ENCODE data around the gene PARVB. TPM values are rescaled to one million over a fixed set of nuclear protein-coding genes. Genes with fewer than 3 reads are reported as not detected.

The PARVB gene
- total RNA-seq, 1 donor from 2014 or later = 53.2 TPM

DNA sequence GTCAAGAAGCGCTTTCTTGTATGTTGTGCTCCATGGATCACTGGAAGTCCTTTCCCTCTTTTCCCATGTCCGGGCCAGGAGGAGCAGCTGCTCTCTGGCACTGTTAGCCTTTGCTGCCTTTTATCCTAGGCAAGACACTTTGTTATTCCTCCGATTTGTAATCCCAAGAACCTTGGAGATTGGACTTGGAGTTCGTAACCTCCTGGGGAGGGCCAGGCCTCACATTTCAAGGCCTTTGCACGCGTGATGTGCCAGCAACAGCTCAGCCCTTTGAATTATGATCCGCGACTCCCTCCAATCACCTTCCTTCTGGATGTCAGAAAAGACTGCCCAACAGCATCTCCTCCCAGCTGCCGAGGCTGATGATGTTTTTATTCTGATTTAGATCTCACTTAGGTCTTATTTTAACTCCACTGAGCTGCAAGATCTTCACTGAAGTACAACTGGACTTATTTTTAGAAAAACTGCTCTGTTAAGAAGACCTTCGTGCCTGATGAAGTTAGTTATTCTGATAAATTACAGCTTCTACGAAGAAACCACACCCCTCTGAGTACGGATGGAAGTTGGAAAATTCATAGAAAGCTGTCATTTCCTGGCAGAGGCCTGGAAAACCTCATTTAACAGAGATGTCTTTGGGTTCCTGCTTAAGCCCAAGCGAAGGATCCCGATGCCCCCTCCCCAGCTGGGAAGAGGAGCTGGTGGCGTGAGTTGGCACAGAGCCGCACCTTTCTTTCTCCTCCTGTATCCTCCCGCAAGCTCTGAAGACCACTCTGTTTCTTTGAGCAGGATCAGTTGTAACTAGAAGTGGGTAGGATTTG, 62.4 kb downstream of the PARVB start:
- DNase-seq (ENCODE audit: low read depth) = peak; percentile 46

DNA sequence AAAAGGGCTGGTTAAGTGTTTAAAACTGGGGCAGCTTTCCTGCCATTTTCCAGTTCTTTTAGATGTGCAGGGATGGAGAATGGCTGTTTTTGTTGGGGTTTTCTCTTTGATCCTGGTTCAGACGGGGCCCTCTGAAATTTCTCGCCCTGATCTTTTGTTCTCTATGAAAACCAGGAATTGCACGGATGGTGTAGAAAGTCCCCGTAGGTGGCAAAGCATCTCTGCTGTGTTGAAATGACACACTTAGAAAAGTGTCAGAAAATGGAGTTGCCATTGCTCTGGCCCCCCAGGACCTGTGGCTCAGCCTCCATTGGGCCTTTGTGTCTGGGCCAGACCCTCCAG, 63.0 kb downstream of the PARVB start:
- DNase-seq (ENCODE audit: low read depth) = no peak

DNA sequence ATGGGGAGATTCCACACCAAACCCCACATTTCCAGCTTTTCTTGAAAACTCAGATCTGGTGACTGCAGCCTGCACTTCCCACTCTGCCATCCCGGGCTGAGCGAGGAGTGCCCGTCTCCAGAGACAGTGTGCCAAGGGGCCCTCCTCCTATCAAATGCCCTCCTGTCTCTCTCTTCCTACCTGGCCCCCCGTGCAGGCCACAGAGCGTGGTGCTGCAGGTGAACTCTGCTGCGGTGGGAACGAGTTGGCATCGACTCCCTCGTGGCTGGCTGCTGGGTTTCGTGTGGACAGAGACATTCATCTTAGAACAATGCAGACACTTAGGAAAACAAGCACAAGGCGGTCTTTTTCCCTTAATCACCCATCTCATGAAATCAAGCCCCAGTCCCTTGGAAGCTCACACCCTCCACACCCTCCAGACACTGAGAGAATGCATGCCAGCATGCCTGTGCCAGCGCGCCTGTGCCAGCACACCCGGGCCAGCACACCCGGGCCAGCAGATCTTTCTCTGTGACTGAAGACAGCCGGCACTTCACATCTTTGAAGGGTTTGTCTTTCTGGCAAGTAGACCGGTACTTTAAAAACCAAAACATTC, 65.0 kb downstream of the PARVB start:
- peak; percentile 73 for DNase-seq (ENCODE audit: low read depth)

DNA sequence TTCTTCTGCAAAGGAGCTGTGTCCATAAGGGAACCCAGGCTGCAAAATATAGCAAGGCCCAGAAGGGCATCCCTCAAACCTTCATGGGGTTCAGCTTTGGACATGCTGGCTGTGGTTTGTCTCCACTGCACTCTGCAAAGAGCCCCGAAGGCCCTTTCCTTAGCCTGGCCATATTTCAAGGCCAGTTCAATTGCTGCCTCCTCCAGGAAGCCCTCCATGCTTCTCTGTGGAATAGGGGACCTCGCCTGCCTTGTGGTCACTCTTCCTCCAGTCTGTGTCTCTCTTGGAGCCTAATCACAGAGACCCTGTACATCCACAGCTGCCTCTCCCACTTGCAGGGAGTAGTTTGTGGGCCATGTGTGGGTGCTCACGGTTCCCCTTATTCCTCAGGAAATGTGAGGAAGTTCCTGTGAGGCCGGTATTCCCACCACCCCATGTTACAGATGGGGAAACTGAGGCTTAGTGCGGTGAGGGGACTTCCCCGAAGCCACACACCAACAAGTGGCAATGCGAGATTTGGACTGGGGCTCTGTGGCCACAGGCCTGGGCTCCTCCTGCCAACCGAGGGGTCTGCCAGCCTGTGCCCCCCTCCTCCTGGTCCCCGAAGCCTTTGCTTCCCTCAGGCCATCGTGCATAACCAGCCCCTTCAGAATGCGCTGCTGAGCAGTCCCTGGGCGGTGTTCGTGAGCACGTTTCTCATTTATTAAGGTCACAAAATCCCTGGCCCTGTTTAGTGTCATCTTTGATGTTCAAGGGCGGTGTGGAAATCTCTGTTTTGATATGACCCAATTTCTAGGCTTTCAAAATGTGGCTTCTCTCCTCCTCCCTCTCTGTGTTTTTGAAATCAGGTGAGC, 65.8 kb downstream of the PARVB start:
- DNase-seq (ENCODE audit: low read depth) = no peak

DNA sequence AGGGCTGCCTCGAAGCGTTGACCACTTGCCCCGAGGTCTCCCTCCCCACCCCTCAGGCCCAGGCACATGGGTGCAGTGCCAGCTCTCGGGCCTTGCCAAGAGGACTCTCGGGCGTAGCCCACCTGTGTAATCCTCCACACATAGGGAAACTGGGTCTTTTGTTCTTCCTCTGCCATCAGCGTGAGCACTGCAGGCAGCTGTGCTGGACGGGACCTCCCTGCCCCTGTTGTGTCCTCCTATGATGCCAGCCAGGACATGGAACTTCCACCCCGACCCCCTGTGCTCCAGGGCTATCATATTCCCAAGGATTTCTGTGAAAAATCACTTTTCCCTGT, 66.4 kb downstream of the PARVB start:
- DNase-seq (ENCODE audit: low read depth) = no peak

DNA sequence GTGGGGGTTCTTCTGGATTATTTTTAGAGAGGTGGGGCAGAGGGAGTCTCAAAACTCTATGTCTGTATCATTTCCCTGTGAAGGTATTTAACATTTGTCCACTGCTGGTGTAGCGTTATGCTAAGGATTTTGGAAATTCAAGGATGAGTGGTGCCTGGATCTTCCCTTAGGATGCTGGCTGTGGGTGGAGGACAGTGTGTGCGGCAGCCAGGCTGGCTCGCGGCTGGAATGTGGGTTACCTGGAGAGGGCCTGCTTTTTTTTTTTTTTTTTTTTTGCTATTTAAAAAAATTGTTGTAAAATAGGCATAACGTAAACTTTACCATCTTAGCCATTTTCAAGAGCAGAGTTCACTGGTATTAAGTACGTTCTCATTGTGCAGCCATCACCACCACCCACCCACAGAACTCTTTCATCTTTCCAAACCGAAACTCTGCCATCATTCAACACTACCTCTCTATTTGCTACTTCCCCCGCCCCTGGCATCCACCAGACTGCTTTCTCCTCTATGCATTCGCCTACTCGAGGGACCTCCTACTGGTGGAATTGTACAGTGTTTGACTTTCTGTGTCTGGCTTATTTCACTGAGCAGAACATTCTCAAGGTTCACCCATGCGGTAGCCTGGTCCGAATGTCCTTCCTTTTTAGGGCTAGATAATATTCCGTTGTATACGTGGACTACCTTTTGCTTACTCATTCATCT, 67.1 kb downstream of the PARVB start:
- no peak for DNase-seq (ENCODE audit: low read depth)

DNA sequence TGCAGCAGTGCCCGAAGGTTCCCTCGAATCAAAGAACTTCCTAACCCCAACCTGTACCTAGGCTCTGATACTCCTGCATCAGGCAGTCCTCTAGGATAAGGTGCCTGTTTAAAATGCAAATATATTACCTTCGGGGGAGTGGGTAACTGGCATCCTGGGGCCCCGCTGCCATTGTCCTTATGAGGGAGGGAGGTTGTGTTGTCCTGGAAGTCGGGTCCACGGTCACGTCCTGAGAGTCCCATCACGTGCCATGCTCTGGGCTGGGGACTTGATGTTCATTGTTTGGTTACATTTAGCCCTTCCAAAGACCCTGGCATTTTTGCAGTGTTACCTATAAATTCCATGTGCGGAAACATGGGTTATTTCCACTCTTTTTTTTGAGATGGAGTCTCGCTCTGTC, 67.6 kb downstream of the PARVB start:
- no peak for DNase-seq (ENCODE audit: low read depth)

DNA sequence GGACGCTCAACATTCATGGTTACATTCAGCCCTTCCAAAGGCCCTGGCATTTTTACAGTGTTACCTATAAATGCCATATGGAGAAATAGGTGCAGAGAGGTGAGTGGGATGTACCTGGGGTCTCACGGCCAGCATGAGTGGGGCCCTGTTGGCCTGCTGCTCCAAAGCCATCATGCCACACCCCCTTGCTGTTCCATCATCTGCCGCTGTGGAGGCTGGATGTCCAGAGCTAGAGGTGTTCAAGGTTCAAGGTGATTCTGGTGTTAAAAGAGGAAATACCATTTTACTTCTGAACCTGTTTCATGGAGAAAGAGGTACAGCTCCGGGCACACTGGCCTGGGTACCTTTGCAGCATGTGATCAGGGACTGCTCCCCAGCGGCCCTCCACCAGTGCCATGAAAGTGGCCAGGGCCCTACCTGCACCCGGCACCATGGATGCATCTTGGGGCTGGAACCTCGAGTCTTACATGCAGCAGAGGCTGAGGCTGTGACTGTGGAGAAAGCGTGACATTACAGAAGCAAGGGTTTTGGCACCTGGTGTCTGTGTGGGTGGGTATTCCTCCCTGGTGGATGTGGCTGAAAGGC, 68.6 kb downstream of the PARVB start:
- DNase-seq (ENCODE audit: low read depth) = no peak

DNA sequence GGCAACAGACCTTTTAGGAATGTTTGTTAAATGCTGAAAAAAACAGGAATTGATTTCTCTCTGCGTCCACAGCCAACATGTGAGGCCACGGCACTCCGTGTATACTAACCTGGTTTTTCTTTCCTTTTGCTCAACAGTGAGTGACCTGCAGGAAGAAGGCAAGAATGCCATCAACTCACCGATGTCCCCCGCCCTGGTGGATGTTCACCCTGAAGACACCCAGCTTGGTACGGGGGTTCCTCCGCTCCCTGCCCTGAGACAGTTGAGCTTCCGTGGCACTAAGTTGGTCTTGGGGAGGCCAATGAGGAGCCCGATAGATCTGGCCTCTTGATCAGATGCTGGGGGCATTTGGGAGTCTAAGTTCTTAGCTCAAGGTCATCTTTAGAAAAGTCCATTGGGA, 69.7 kb downstream of the PARVB start:
- no peak for DNase-seq (ENCODE audit: low read depth)

DNA sequence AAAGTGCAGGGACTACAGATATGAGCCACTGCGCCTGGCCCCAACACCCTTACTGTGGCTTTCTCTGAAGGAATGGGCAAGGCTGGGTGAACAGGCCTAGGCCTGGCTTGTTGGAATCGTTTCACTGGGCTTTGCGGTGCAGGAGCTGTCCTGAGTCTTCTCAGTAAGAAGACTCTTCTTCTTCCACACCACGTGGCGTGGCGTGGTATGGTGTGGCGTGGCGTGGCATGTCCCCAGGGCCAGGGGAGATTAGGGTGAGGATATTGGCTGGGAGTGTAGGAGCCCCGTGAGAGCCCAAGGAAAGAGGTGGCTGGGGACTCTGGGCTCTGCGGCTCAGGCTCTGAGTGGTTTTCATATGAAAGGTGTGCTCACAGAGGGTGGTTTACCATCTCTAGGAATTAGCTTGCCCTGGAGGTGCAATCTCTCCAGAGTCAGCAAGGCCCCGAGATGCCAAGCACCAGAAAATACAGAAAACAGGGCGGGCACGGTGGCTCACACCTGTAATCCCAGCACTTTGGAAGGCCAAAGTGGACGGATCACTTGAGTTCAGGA, 70.7 kb downstream of the PARVB start:
- no peak for DNase-seq (ENCODE audit: low read depth)

DNA sequence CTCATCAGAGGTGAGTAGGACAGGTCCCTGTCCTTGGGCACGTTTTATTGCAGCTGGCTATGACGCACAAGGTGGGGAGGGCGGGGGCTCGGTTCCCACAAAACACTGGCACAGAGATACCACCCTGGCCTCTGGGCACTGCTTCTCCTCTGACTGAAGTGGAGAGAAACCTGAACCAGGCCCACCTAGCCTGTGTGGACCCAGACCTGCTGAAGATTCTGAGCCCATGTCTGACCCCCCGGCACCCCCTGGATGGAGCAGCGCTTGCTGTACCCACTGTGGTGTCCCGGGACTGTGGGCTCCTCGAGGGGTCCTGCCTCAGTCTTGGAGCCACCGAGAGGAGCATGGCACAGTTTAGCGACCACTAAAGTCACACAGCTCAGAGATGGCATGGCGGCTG, 72.6 kb downstream of the PARVB start:
- DNase-seq (ENCODE audit: low read depth) = no peak

DNA sequence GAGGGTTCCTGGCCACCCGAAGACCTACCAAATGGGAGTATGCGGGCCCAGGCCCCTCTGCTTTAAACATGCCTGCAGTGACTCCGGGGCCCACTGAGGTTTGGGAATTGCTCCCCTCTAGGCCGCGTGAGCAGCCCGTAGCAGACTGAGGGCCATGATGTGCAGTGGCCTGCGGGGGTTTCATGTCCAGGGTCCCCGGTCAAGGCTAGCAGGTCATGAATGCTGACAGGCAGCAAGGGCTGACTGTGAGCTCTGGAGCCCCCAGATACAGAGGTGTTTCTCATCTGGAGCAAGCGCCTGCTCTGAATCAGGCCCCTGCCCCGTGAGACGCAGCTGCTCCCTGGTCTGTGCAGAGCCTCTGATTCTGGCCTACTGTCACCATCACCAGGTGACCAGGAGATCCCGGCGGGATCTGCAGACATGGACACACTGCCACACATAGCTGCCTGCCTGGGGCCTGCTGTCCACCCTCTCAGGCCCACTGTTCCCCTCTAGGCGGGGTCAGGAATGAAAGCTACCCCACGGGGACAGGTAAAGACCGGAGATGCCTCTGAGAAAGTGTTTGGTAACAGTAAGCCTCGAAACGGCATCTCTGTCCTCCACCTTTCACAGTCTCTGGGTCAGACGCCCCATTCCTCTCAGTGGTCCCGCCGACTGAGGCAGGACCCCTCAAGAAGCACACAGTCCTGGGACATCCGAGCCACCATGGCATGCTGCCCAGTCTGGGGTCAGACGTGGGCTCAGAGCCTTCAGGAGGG, 73.3 kb downstream of the PARVB start:
- no peak for DNase-seq (ENCODE audit: low read depth)

DNA sequence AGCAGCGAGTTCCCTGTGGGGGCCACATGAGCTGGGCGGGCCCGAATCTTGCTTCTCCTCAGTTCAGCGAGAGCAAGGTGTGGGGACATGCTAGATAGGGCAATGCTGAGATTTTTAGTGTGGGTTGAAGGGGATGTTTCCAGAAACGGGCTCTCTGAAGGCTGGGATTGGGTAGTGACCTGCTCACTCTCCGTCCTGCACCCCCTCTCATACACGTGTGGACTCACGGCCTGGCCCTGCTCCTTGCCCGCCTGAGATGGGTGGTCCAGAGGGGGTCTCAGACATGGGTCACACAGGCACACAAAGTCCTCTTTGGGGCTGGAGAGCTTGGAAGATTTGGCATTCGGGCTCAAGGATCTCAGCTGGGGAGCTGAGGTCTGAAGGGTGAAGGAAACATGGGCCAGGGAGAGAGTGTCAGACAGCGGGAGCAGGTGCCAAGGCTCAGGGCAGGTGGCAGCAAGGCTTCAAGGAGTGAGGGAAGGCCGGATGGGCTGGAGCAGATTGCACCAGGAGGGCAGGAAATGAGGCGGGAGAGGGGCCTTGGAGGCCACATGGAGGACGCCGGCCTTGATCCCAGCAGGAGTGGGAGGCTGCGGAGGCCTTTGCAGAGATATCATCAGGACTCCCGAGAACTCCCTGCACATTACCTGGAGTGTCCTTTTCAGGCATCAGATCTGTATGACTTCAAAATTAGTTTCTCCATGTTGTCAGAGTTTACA, 74.1 kb downstream of the PARVB start:
- no peak for DNase-seq (ENCODE audit: low read depth)

DNA sequence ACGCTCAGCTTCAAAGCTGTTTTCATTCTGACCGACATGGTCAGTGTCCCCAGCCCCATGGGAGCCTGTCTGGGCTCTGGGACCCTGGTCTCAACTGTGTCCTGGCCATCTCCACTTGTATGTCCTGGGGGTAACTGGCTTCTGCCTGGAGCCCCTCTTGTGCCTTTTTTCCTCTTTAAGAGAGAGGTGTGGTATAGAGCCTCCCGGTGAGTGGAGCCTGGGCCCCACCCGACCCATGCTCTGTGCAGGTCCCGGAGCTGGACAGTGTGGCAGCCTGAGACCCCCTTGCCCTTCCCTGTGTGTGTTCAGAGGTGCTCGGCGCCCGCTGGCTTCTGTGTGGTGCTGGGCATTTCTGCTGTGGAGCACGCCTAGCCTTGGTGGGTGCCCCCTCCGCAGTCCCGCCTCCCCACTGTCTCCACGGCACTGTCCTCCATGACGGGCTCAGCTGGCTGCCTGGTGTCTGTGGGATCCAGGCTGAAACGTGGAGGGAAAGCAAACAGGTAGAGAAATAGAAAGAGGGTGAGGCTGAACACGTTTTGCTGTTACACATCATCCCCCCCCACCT, 74.9 kb downstream of the PARVB start:
- no peak for DNase-seq (ENCODE audit: low read depth)

DNA sequence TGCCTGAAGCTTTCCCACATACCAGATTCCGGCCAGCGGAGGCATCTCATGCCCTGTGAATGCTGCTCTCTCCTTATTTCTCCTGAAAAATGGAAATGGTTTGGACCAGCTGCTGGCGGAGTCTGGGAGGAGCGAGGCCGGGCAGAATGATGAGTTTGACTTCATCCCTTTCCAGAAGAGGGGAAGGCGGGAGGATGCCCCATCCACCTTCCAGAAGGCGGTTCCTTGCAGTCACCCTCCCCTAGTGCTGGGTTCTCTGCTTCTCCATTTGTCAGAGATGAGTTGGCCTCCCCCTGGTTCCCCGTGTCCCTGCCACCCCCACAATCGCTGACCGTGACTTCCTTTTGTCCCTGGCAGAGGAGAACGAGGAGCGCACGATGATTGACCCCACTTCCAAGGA, 75.6 kb downstream of the PARVB start:
- DNase-seq (ENCODE audit: low read depth) = no peak

DNA sequence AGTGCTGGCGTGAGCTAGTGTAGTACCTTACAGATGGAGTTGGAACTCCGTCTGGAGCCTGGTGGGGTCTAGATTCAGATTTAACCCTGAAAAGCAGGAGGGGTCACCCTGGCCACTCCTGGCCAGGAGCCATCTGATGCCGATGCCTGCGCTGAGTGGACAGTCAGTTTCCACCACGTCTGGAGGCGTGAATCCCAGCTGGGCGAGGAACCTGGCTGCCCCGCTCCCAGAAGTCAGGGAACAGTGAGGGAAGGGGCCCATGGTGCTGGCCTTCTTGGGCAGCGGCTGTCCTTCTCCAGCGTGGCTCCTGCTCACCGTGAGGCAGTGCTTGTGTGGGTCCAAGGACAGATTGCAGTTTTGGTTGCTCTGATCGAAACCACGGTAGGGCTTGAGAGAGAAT, 76.3 kb downstream of the PARVB start:
- no peak for DNase-seq (ENCODE audit: low read depth)

DNA sequence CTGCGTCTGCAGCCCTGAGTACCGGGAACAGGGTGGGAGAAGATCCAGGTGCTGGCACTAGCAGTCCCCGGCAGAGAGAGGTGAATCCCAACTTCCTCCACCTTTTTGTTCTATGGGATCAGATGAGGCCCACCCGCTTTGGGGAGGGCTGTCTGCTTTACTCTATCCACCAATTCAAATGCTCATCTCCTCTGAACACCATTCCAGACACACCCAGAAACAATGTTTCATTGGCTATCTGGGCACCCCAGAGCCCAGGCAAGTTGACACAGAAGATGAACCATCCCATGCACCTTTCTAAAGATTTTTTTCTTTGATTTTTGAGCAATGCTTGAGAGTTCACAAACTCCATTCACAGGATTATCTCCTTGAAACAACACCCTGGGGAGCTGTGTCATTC, 78.0 kb downstream of the PARVB start:
- DNase-seq (ENCODE audit: low read depth) = no peak

DNA sequence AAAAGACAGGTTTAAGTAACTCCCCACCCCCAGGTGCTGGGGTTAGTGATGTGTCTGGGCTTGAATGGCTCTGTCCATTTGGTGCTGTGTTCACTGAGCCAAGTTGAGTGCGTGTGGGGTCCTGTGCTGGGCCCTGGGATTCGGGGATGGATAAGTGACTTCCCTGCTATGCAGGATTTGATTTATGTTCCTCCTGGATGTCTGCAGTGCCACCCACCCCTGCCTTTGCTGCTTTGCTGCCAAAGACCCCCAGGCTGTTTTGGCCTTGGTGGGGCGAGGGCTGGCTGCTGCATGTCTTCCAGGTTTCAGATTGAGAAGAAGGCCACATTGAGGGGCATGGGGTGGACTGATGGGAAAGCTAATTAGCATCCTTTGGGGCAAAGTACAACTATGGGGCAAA, 78.8 kb downstream of the PARVB start:
- DNase-seq (ENCODE audit: low read depth) = no peak

DNA sequence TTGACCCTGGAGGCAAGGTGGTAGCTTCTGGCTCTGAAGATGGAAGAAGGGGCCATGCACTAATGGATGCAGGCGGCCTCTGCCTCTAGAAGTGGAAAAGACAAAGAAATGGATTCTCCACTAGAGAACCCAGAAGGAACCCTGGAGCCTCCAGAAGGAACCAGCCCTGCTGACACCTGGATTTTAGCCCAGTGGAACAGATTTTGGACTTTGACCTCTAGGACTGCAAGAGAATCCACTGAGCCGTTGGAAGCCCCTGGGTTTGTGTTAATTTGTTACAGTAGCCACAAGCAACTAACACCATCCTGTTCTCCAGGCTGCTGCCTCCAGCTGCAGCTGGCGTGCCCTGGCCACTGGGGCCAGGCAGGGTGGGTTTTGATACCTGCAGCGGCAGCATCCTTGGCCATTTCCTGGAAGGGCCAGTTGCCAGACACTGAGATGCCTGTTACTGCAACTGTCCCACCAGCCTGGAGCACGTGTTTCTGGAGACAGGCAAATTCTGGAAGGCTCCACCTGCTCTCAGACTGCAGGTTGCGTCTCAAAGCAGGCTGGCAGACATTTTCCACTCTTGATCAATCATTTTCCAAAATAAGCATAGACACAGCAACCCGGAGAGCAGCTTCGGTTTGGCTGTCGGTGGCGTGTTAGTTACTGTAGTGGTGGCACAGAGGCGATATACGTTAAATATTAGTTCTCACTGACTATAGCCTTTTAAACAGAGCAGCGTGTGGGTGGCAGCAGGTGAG, 79.8 kb downstream of the PARVB start:
- no peak for DNase-seq (ENCODE audit: low read depth)
